Activated CD8-positive, alpha-beta memory T cell treated with anti-CD3 and anti-CD28 coated beads for 4 hours (primary cell): Measurements from ENCODE around the gene NUF2.

Experiments used
- DNase-seq, 2 donors: peaks; one replicate each; pipeline ENCODE4 v3.0.0-alpha.2; 2020; ENCODE audit warnings: low read depth in 2 of 2

The NUF2 gene

GRCh38 chr1:163401211-163401610 lies 79.5 kb downstream of the NUF2 start:
- no peak for DNase-seq
